HG02763 (cell line): ENCODE measurements around the gene SNRPA1.

ENCODE experiments used
- ATAC-seq: cut with Tn5 transposase; IDR thresholded peaks from one replicate; pipeline ENCODE4 v1.9.1; 2021; ENCODE audit warnings: mild to moderate bottlenecking, moderate library complexity; ENCODE audit not compliant: unreplicated experiment

Gene SNRPA1

DNA sequence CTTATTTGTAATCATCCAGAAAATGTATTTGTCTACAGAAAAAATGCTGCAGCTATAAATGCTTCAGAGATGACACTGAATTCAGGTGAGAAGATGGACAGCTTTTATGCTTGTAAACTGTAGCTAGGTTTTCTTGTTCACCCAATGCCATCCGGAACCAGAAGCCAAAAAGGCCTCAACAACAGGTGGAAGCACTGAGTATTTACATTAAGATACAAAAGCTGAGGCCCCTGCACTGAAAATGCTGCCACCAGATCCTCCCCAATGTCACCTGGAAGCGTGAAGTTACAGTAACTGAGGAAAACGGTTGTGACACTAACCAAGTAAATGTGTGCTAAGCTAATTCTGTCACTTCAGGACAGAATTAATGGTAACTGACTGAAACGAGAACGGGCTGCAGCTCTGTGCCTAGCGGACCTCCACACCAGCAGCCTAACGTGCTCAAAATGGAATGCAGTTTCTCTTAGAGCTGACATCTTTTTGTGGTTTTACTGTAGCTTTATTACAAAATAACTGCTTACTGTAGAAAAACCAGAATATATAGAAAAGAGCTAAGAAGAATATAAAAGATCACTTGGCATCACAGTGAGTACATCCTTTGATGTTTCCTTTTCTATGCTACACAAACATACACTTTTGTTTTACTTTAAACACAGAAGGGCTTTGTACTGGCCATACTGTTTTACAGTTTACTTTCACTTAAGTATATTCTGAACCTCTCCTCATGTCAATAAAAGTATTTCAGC is 50.8 kb downstream of the SNRPA1 start:
- no peak for ATAC-seq

DNA sequence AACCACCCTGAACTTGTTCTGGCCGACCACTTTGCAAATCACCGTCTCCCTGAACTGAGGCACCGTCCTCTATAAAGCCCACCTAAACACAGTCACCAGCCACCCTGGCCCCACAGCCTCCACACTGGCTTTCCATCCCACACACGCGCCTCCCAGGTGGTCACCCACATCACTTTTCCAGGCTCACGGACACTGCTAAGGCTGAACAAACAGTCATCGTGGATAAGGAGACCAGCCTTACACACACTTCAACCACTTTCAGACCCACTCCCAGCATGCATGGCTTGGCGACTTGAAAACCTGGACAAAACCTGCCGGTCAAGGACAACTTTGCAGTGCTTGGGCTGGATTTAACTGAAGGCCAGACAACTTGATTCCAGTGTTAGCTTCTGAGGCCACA is 51.6 kb downstream of the SNRPA1 start:
- no peak for ATAC-seq

DNA sequence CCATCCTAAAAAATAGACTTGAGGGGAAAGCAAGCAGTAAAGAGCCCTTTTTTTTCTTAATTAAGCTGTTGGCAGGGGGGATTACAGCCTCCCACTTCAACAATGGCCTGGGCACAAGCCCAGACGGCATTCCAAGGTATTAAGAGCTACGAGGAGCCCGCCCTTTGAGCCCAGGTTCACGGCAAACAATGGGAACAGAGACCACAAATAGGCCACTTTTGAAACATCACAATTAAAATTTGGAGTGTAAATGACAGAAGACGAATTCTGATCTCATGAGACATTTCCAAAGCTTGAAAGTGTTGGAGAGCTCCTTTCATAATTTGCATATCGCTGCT is 52.1 kb downstream of the SNRPA1 start:
- ATAC-seq, result no peak

DNA sequence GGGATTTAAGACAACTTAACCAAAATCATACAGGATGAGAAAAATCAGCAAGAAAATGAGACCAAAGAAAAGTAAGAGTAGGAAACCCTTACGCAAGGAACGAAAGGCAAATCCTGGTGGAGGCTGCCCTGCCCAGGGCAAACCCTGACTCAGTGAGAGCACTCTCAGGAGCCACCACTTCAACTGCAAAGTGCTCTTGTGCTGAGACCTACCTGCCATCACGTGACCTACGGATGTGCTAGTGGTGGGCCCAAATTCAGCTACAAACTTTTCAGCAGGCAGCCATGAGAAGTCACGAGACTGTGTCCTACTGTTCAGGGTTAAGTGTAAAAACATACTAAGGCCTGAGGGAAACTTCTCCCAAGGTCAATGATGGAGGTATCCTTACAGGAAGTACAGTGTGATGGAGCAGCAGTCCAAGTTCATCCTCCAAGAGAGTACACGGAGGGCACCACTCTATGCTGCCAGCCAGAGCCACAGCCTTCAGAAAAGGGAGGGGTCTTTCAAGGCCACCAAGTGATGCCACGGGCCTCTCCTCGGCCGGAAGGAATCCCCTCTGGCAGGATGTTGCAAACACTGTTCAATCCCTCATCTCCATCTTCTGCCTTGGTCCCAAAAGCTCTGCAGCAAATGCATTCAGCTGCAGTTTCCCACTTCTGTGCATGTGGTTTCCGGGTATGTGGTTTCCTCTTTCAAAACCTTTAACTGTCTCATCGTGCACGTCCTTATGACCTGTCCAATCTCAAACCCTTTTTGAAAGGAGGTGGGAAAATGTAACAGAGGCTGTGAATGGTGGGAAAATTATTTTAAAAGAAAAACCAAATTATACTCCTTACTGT is 52.7 kb downstream of the SNRPA1 start:
- peak; percentile 70 for ATAC-seq

DNA sequence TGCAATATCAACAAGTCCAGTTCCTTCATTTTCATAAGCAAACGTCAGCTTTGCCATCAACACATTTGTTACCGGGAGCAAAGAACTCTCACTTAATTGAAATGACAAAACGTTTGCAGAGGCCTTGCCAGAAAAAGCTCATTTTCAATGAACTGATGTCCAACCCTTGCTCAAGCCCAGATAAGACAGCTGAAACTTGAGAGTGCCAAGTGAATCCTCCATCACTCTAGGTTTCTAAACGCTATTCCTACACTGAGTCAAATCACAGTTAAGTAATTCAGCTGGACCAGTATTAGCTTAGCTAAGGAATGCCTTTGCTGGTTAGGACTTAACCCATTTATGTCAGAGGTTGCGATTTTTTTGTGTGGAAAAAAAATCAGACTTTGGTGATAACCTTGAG is 54.7 kb downstream of the SNRPA1 start:
- ATAC-seq, result no peak

DNA sequence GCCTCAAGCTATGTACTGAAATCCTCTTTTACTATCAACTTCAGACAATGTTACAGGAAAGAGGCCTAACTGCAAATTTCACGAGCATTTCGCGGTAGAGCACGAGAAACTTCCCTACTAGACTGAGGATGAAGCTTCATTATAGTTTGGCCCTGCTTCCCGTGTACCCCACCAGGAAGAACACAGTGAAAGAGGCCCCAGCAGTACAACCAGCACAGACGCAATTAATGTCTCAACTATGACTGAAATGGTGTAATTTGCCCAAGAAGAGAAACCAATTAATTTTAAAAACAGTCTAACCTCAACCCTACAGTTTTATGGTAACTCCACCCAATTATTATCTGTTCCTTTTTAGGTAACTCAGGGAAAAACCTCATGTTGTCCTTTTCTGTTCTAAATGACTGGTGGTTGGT is 55.3 kb downstream of the SNRPA1 start:
- no peak for ATAC-seq

DNA sequence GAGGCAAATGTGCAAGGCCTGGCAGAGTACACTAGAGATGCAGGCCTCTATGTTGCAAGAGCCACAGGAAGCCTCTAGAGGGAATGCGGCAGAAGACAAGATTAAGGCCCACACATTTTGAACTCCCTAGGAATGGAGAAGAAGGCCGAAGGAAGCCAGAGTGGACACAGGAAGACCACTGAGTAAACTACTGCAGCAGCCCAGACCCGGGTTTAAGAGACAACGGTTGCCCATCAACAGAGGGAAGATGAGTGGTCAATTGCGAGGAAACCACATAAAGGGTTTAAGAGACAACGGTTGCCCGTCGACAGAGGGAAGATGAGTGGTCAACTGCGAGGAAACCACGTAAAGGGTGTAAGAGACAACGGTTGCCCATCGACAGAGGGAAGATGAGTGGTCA is 57.8 kb downstream of the SNRPA1 start:
- ATAC-seq, result no peak

DNA sequence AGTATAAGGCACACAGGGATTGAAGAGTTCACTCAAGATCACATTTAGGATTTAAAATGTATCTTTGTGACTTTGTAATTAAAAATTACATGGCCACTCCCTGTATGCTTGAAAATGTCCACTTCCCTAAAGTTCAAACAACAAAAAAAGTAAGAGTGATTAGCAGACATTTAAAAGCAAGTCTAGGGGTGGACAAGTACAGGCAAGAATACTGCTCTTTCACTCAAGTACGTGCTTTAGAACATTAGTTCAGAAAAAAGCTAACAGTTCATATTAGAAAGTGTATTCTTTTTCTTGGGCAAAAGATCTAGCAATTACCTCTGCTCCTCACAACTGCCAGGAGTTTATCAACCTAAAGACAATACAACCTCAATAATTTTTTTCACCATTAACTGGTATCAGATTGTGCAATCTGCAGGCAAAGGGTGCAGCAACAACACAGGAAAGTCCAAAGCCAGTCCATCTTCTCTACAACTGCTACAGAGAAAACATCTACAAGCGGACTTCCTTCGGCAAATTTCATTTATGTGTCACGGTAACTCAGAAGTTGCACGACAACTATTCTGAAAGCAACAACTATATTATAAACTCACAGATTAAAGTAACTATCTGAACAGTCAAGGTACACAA is 61.3 kb downstream of the SNRPA1 start:
- ATAC-seq, result no peak

DNA sequence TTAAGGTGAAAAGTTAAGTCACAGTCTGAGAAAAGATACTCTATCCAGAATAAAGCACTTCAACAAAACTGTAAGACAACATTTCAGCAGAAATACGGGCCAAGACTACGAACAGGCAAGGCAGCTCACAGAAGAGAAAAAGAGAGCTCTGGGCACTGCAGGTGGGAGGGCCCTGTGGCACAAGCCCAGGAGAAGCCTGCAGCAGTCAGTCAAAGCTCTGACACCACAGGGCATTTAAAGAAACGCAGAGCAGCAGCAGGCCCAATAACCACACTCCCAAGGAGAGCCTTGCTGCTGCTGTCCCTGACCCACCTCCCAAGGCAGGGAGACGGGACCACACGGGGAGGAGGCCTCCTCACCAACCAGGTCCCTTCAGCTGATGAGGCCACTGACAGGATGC is 62.4 kb downstream of the SNRPA1 start:
- ATAC-seq, result no peak
